NOMO-1 treated with dmso at 0.1 percent for 144 hours (cell line): Measurements from ENCODE around the gene LRRC8C.

ENCODE experiments used
- DNase-seq: peaks from one replicate; lab custom pipeline; 2025; ENCODE audit not compliant: unreplicated experiment; lab: John Stamatoyannopoulos, UW

The LRRC8C gene

DNA sequence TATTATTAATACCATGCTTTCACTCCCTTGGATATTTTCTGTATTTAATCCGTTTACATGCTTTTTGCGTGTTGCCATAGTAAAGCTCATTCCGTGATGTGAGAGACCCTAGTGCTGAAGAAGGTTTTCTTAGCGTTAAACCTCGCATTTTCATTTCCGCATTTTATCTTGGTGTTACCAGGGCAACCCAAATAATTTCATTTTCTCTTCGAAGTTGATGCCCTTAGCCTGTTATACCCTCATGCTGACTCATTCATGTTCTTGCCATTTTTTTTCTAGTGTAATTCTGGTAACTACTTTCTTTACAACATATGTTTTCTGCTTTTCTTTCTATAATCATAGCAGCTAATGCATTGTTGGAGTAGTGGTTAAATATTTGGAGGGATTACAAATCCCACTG, 37.2 kb downstream of the LRRC8C start:
- peak; percentile 89 for DNase-seq

DNA sequence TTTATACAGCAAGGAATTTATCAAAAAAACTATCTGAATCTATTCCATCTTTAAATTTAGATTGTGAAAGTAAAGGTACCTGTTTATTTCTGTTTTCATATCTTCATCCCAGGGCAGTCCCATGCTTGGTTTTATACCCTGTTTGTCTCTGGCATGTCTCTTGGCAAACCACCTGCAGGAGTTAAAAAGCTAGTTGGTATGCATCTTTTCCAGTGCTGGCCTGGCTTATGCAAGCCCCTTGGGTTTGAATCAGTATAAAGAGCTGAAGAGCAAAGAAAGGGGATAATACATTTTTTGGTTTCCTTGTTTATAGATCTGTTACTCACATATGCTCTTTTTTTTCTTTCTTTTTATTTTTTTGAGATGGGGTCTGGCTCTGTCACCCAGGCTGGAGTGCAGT, 37.8 kb downstream of the LRRC8C start:
- DNase-seq: no peak

DNA sequence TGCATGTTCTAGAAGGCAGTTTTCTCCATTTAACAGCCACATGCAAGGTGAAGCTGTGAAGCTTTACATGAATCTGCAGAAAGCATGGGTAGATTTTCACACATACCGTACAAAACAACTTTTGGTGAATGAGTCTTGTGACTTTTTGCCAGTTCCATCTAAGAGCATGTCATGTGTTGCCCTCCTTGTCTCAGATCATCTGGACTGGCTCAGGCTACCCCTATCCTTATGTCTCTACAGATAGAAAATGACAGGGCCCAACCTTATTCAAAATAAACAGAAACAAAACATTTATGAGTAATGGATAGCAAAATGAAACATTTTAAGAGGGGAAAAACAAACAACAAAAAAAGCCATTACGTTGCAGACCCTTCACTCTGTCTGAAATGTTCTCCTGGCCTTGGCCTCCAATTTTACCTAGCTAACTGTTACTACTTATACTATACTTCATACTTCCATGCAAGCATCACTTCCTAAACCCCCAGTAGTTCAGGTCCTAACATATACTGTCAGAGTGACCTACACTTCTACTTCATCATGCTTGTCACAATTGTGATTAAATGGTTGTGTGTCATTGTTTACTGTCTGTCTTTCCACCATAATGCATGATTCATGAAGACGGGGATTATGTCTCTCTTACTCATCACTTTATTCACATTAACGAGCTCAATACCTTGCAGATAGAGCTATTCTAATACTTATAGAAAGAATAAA, 39.0 kb downstream of the LRRC8C start:
- no peak for DNase-seq

DNA sequence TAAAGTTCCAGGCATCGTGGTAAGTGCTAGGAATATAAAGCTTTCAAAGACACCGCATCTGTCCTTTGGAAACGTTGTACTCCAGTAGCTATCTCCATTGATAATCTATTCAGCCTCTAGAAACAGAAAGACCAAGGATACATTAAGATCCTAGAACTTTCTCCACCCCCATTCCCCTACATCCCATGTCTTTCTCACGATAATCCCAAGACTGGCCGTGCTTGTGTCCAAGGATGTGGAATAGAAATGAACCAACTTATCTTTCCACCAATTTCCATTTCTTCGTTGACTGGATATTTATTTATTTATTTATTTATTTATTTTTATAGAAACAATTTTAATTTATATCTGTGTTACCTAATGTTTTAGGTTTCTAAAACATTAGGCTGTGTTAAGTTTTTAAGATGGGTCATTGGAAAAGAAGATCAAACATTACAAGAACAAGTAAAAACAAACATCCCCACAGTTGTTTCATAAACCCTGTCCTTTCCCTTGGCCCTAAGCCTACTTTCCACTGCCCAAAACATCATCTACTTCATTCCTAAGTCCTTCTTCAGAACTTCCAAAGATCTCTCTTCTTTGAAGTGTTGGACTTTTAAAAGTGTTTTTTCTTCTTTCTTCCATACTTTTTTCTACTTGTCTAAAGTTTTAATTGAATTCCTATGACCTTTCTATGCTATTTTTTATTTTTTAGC, 39.7 kb downstream of the LRRC8C start:
- DNase-seq: no peak

DNA sequence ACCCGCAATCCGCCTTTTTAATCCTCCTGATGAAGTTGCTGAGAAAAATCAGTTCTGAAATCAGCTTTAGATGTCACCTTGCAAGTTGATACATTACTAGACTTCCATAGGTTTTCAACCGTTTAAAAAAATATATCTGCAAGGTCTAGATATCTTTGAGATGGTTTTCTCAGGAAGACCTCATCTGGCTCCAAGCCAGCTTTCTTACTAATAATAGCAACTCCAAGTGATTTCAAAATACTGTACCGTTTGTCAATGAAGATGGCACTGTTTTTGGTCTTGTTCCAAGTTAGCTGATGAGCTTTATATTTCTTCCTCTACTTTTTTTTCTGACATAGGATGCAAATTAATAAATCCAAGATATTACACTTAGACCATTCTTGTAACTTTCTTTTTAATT, 40.3 kb downstream of the LRRC8C start:
- DNase-seq: no peak

DNA sequence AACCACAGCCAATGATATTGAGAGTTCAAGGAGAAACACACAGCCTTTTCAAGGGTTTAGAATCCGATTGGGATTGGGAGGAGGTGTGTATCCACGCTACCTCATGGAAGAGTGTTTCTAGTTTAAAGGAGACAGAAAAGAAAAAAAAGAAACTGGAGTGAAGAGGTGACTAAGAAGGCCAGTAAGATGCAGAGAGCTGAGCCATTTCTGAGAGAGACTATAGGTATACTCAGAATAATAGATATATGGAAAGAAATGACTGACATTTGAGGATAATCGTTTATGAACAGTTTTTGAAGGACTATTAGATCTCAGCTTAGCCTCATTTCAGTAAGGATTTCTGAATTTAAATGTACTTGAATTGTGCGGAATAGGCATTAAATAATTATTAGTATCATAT, 42.8 kb downstream of the LRRC8C start:
- DNase-seq: no peak

DNA sequence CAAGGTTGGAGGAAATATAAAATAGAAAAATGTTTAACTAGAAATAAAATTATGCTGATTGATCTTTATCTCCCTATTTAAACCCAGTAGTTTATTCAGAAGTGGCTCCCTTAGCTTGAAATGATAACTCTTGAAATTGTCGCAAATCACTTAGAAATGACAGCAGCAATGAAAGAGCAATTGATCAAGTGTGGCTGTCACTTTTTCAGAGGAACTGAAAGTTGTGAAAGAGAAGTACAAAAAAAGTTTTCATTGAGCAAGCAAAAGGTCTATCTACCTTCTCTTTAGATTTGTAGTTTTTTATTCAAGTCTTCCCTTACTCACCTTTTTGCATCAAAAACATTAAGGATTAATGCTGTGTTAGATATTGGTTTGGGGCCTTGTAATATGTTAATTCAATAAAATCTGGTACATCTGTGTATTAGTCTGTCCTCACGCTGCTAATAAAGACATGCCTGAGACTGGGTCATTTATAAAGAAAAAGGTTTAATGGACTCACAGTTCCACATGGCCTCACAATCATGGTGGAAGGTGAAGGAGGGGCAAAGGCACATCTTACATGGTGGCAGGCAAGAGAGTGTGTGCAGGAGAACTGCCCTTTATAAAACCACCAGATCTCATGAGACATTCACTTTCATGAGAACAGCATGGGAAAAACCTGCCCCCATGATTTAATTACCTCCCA, 48.3 kb downstream of the LRRC8C start:
- peak; percentile 61 for DNase-seq

DNA sequence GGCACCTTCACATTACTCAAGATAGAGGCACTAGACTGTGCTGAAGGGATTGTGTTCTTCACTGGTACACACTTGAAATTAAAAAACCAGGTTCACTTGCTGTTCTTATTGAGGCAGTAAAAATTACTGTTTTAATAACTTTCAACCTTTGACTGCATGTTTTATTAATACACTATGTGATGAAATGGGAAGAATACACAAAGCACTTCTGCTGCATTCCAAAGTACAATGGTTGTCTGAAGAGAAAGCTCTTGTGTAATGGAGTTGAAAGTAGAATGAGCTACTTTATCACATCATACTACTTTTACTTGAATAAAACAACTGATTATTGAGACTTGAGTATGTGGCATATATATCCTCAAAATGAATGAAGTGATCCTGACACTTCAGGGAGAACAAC, 49.7 kb downstream of the LRRC8C start:
- no peak for DNase-seq

DNA sequence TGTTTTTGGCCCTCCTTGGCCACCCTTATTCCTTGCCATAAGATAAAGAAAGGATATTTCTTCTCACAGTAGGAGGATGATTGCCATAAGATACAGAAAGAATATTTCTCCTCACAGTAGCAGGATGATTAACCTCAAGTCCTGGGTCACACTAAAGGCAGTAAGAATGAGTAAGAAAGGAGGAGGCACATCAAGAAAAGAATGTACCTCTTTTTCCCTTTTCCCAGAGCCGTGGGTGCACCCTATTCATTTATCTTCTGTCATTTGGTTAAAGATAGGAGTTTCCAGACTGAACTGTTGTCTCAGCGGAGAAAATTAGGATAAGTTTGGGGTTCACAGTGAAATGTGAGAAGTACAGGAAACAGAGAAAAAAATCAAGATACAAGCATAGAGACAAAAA, 52.5 kb downstream of the LRRC8C start:
- no peak for DNase-seq

DNA sequence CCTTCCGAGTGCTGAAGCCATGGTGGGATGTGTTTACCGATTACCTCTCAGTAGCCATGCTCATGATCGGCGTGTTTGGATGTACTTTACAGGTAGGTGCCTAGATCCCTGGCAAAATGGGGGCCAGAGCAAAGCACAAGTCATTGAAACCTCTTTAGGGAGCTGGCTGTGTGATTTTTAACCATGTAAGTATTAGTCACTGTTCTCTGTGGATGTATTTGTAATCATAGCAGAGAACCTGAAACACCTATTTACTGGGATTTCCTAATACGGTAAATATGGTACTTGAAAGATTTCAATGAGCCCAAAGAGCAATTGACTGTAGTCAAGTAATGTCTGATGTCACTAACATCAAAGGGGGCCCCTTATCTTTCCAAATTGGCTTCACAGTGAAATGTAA, 53.6 kb downstream of the LRRC8C start:
- no peak for DNase-seq

DNA sequence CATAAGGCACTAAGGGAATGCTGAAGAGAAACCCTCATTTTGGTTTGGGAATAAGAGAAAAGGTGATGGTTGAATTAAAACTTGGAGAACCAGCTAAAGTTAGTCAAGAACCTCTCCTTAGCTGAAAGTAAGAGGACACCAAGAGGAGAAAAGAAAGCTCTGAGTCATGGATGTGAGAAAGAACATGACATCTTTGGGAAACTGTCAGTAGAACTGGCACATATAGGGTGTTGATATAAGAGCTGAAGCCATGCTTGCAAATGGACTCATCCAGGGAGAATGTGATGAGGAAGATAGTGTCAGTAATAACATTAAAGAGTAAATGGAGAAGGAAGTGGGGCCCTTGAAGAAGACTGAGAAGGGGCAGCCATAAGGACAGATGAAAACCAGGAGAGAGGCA, 54.3 kb downstream of the LRRC8C start:
- DNase-seq: no peak

DNA sequence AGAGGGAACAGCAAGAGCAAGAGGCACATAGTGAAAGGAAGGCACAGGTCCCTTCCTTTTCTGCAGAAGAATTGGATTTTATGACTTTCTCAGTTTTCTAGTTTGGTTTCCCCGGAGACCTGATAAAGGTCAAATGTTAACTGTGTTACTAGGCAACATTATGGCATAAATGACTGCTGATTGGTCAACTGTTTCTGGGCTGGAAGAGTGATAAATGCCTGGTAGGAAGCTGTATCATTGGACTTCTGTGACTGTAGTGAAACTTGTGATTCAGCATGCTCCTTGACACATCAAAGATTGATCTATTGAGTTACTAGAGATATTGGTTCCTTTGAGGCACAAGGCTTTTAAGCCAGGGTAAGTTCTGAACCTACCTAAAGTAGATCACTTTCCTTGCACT, 55.7 kb downstream of the LRRC8C start:
- no peak for DNase-seq

DNA sequence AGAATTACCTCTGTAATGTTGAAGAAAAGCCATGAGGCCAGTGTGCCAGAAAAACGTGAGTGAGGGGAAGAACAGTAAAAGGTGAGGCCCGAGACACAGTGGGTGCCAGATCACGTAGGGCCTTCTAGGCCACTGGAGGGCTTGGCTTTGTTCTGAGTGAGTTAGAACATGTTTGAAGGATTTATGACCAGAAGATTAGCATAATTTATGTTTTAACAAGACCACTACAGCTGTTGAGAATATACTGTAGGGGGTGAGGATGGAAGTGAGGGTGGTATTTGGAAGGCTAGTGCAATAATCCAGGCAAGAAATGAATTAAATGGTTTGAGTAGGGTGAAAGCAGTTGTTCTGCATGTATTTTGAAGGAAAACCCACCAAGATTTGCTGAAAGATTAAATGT, 56.3 kb downstream of the LRRC8C start:
- DNase-seq: no peak

DNA sequence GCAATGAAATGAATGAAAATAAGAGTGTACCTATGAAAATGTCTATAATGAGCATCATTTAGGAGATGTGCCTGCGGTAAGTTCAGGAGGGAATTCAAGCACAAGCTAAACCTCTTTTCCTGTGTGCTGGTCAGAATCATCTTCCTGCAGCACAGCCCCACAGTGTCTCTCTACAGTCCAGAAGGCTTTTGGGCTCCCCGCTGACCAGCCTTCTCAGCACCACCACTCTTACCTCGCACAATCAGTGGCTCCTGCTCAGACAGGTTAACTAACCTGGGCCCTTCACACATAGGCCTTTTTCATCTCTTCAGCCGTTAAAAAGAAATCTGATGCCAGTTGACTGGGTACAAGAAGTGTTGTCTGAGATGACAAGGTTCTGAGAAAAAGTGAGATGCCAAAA, 57.7 kb downstream of the LRRC8C start:
- DNase-seq: no peak

DNA sequence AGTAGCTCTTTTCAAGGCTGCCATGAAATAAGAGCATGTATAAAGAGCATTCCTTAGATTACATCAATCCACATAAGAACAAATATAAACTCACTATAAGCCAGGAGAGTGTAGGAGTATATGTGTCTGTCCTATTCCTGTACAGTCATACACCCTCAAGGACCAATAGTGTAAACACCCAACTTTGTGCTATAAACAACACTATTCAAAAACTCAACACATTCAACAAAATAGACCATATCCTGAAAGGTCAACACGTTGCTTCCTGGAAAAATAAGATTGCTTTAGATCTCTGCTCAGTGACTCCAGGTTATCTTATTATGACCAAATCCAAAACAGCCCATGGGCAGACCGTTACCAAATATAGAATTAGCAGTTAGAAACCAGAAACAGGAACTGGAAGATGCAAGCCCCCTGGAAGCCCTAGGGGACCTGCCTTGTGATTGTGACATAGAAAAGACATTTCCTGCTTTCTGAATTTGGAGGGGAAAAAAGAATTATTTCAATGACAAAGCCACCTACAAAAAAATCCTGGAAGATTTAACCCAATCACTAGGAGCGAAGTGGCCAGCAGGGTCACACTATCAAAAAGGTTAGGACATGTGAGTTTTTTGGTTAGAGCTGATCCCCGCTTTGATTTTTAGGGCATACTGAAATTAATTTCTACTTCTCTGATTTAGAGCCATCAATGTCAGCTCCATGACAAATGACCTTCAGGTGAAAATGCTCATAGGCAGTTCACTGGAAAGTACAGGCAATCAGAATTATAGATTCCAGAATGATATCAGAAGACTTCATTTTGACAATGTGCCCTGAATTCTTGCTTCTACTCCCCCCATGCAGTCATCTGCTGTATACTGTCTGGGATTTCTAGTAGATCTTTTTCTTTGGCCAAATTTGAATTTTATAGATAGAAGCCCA, 59.9 kb downstream of the LRRC8C start:
- peak; percentile 61 for DNase-seq

DNA sequence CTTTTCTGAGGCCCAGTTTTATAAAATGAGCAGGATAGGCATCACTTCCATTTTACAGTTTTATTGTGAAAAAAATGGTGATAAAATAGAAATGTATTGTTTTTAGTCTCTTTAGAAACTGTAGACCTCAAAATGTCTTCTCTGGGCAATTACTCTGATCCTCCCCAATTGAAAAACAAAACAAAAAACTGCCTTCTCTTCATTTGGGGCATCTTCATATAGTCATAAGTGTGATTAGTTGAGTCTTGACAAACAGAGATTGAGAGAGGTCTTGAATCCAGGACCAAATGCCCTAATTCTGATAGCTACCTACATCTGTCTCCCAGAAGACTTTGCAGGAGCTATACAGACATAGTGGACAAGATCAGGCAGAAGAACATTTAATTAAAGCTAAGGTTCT, 62.9 kb downstream of the LRRC8C start:
- DNase-seq: no peak

DNA sequence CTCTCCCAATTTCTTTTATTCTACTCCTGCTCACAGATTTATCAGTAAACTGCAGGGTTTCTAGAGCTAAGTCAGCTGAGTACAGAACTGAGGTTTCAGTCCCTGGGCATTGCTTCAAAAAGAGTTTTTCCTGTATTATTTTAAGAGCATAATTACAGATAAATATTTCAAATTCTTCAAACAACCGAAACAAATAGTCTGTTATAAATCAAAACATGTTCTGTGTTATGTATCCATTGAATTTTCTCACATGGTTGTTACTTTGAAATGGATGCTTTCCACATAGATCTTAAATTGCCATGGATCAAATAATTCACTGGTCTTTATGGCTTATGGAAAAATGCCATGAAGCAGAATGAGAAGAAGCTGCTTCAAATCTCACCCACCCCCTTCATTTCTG, 64.5 kb downstream of the LRRC8C start:
- DNase-seq: no peak

DNA sequence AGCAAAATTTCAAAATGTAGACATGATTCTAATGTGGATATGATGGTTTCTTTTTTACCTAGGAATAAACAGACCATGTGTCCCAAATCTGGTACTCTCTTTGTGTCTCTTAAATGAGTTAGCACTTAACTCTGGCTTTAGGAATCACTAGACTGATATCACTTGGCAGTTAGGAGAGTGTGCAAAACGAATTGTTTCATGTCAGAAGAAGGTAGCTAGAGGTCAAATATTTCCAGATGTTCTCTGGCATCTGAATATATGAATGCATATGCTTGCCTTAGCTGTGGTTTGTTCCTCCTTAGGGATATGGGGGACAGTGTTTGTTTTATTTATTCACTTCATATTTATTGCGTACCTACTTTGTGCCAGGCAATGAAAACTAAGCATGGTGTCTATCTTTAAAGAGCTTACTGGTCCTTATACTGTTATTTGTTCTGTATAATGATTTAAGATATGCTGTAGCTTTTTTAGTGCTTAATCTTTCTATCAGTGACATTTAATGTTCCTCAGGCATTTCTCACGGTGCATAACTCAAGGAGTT, 65.2 kb downstream of the LRRC8C start:
- no peak for DNase-seq

DNA sequence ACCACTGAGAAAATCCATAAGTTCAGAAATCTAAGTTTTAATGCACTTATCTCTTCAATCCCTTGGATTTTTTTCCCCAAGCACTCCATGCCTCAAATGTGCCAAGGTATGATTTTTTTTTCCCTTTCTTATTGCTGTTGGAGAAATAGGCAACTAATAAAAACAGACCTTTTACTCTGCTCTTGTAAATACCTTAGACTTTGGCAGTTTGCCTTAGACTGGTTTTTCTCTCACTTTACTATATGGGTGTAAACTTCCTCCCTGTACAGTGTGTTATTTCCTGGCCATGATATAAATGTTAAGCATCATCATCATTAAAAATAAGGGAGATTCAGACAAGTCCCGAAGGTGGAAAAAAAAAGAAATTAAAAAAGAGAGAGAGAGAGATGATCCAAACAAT, 65.7 kb downstream of the LRRC8C start:
- no peak for DNase-seq

DNA sequence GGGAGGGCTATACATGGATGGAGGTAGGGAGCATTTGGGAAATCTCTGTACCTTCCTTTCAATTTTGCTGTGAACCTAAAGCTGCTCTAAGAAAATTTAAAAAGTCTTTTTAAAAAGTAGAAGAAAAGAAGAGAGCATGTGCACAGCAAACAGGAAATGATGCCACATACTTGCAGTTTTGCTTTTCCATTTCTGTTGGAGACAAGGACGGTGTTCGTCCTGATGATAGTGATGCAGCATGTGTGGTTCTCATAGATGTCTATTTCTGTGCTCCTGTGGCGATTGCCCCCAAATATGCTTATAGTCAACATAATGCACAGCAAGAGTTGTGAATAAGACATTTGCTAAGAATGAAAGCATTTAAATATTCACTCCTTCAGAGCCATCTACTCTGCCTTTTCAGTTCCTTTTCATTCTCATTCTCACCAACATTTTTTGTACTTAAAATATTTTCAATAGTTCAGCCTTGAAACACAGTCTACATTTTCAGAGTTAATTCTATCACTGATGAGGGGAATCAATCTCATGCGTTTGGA, 66.6 kb downstream of the LRRC8C start:
- DNase-seq: no peak

DNA sequence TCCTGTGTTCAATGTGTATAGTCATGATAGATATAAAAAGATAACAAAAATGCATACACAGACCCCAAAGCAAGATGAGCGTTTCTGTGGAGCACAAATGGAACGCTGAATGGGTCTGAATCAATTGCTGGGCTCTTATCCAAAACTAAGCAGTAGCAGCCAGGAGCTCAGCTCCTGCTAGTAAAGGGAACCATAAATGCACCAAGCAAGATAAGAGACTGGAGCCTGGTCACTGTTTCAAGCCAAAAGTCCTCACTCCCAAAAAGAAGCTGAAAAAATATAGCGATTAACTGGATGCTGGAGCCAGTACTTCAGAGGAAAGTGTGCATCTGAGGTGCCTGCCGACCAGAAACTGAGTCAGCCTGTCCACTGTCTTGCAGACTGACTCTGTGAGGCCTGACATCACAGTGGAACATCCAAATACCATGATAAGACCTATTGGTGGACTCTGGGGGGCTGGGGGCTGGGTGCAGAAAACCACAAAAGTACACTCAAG, 68.9 kb downstream of the LRRC8C start:
- DNase-seq: no peak
